GM23338 (cell line): ENCODE measurements around the gene C1orf50. TPM values are rescaled to one million over a fixed set of nuclear protein-coding genes. Genes with fewer than 3 reads are reported as not detected.

Source experiments
- ATAC-seq: fragments of 200-7000 bp; cut with Tn5 transposase; 3 replicates; pipeline ENCODE4 v1.9.1; 2020
- DNase-seq: peaks from one replicate; pipeline ENCODE4 v3.0.0-alpha.2; 2015; ENCODE audit warnings: low spot score
- H2AFZ ChIP-seq: fragments of 200-600 bp; sonication (generic); 2 replicates; pipeline ENCODE4 v1.8.0; 2016; ENCODE audit warnings: antibody characterized with exemption, mild to moderate bottlenecking, moderate library complexity
- H3F3A ChIP-seq: fragments of 200-600 bp; sonication (generic); replicated peaks from 2 replicates; pipeline ENCODE4 v1.8.0; 2017; ENCODE audit warnings: antibody characterized with exemption, mixed run types, low read depth
- H3K27ac ChIP-seq: fragments of 200-600 bp; sonication (generic); 2 replicates; pipeline ENCODE4 v1.6.1; 2016; ENCODE audit warnings: low read depth
- H3K27me3 ChIP-seq: fragments of 200-600 bp; sonication (generic); 2 replicates; pipeline ENCODE4 v1.8.0; 2016; ENCODE audit warnings: mild to moderate bottlenecking, mixed run types, moderate library complexity; ENCODE audit not compliant: insufficient read depth
- H3K36me3 ChIP-seq: fragments of 200-600 bp; sonication (generic); 2 replicates; pipeline ENCODE4 v1.8.0; 2016; ENCODE audit warnings: mild to moderate bottlenecking; ENCODE audit not compliant: insufficient read depth
- H3K4me1 ChIP-seq: fragments of 200-600 bp; sonication (generic); 2 replicates; pipeline ENCODE4 v1.8.0; 2016; ENCODE audit warnings: mild to moderate bottlenecking, moderate library complexity; ENCODE audit not compliant: insufficient read depth
- H3K4me2 ChIP-seq: fragments of 200-600 bp; sonication (generic); 2 replicates; pipeline ENCODE4 v1.7.1; 2017; ENCODE audit warnings: mixed run types
- H3K4me3 ChIP-seq: fragments of 200-600 bp; sonication (generic); 2 replicates; pipeline ENCODE4 v1.6.1; 2016; ENCODE audit warnings: mixed run types
- H3K79me2 ChIP-seq: fragments of 200-600 bp; sonication (generic); replicated peaks from 2 replicates; pipeline ENCODE4 v1.8.0; 2017; ENCODE audit warnings: mild to moderate bottlenecking; ENCODE audit not compliant: insufficient read depth
- H3K9me2 ChIP-seq: fragments of 200-600 bp; sonication (generic); 2 replicates; pipeline ENCODE4 v1.8.0; 2017; ENCODE audit not compliant: insufficient read depth
- H4K20me1 ChIP-seq: fragments of 200-600 bp; sonication (generic); replicated peaks from 2 replicates; pipeline ENCODE4 v1.8.0; 2017; ENCODE audit warnings: mild to moderate bottlenecking; ENCODE audit not compliant: insufficient read depth
- H3K27ac Mint-ChIP-seq: 2 replicates; pipeline ENCODE4 v1.8.0; 2020; ENCODE audit warnings: inconsistent platforms, mild to moderate bottlenecking, moderate library complexity, mixed read lengths
- H3K27me3 Mint-ChIP-seq: 3 replicates; pipeline ENCODE4 v1.8.0; 2022; ENCODE audit warnings: low read depth, mild to moderate bottlenecking, moderate library complexity, mixed read lengths, inconsistent platforms; ENCODE audit not compliant: insufficient read depth, poor library complexity
- H3K36me3 Mint-ChIP-seq: 3 replicates; pipeline ENCODE4 v1.8.0; 2021; ENCODE audit warnings: low read depth, mild to moderate bottlenecking, inconsistent platforms, moderate library complexity, mixed read lengths
- H3K4me1 Mint-ChIP-seq: 3 replicates; pipeline ENCODE4 v1.8.0; 2020; ENCODE audit warnings: mild to moderate bottlenecking, inconsistent platforms, mixed read lengths
- H3K4me3 Mint-ChIP-seq: 3 replicates; pipeline ENCODE4 v1.8.0; 2021; ENCODE audit warnings: moderate library complexity, mild to moderate bottlenecking, inconsistent platforms, mixed read lengths
- H3K9me3 Mint-ChIP-seq: 3 replicates; pipeline ENCODE4 v1.8.0; 2020; ENCODE audit warnings: moderate library complexity, mild to moderate bottlenecking, inconsistent platforms, mixed read lengths
- CREB1 ChIP-seq: fragments of 250-450 bp; sonication (Bioruptor Pico); IDR thresholded peaks from 2 replicates; pipeline ENCODE4 v1.5.0; 2020; ENCODE audit warnings: low read depth, mild to moderate bottlenecking, moderate library complexity
- CTCF ChIP-seq, 2 experiments: fragments of 200-600 bp in 1 of 2; sonication (generic) in 1 of 2; conservative IDR thresholded peaks; 2 replicates each; pipeline versions ENCODE4 v1.5.1 to v1.6.1; 2016 to 2017; ENCODE audit warnings: antibody characterized with exemption in 2 of 2, low read depth in 2 of 2, mild to moderate bottlenecking in 2 of 2, moderate library complexity in 1 of 2
- ETS1 ChIP-seq: IDR thresholded peaks from 2 replicates; pipeline ENCODE4 v1.6.1; 2016; ENCODE audit warnings: antibody characterized with exemption
- EZH2 ChIP-seq: fragments of 200-600 bp; sonication (generic); IDR thresholded peaks from one replicate; pipeline ENCODE4 v1.8.0; 2017; ENCODE audit warnings: antibody characterized with exemption, mild to moderate bottlenecking, low read depth; ENCODE audit not compliant: unreplicated experiment
- EZH2phosphoT487 ChIP-seq: fragments of 200-600 bp; sonication (generic); IDR thresholded peaks from one replicate; pipeline ENCODE4 v1.8.1; 2018; ENCODE audit warnings: antibody characterized with exemption; ENCODE audit not compliant: unreplicated experiment
- JUNB ChIP-seq: IDR thresholded peaks from one replicate; pipeline ENCODE4 v1.6.1; 2016; ENCODE audit warnings: antibody characterized with exemption; ENCODE audit not compliant: unreplicated experiment
- NANOG ChIP-seq: IDR thresholded peaks from 2 replicates; pipeline ENCODE4 v1.6.1; 2016; ENCODE audit warnings: antibody characterized with exemption, borderline replicate concordance
- POLR2AphosphoS5 ChIP-seq: IDR thresholded peaks from 2 replicates; pipeline ENCODE4 v1.6.1; 2016; ENCODE audit warnings: antibody characterized with exemption, low read depth
- REST ChIP-seq: IDR thresholded peaks from one replicate; pipeline ENCODE4 v1.6.1; 2018; ENCODE audit warnings: antibody characterized with exemption; ENCODE audit not compliant: unreplicated experiment
- STAT1 ChIP-seq: IDR thresholded peaks from one replicate; pipeline ENCODE4 v1.6.1; 2016; ENCODE audit warnings: antibody characterized with exemption; ENCODE audit not compliant: unreplicated experiment
- ZNF114 ChIP-seq: fragments of 250-450 bp; sonication (Bioruptor Pico); IDR thresholded peaks from 2 replicates; pipeline ENCODE4 v1.5.0; 2020; ENCODE audit warnings: mild to moderate bottlenecking, moderate library complexity
- ZNF331 ChIP-seq: fragments of 250-450 bp; sonication (Bioruptor Pico); IDR thresholded peaks from 2 replicates; pipeline ENCODE4 v1.5.0; 2020; ENCODE audit warnings: low read depth, mild to moderate bottlenecking, moderate library complexity
- ZNF462 ChIP-seq: fragments of 250-450 bp; sonication (Bioruptor Pico); IDR thresholded peaks from 2 replicates; pipeline ENCODE4 v1.5.0; 2020; ENCODE audit warnings: mild to moderate bottlenecking, moderate library complexity
- polyA plus RNA-seq: library from polyadenylated mRNA; unstranded; fragments of >200 nt; fragmentation: Nextera tagmentation; extraction: Ambion mirVana; gene quantifications from 2 replicates; pipeline ENCODE4 v1.2.1, GENCODE V29; 2016
- total RNA-seq: library from RNA; depleted of rRNA; stranded (reverse); fragments of >200 nt; shearing (Covaris generic); gene quantifications from 2 replicates; pipeline ENCODE4 v1.2.3, GENCODE V29; 2014

Gene C1orf50
- total and polyA plus RNA-seq, 2 experiments from 2014 or later, result 4.4 to 4.7 TPM

- no peaks in the 10 kb centered on the region for H3K9me2 ChIP-seq
- Mint-ChIP-seq H3K27me3 (peaks cover 7% of the 10 kb centered on the region), H3K9me3 (no peaks in the 10 kb centered on the region), H3K36me3 (peaks cover 2% of the 10 kb centered on the region; the same call in 1 of the 3 replicates), H3K4me3 (no peak overlapping the region), H3K27ac (no peak overlapping the region), H3K4me1 (peaks cover 24% of the 10 kb centered on the region)
- H3F3A ChIP-seq, result no peaks in the 10 kb centered on the region
- no peaks in the 10 kb centered on the region for H3K36me3 ChIP-seq
- H3K27me3 ChIP-seq, result no peaks in the 10 kb centered on the region
- TF ChIP-seq EZH2phosphoT487 (no peak), NANOG (no peak), ZNF331 (CRISPR knock-in tag) (no peak), STAT1 (no peak), ETS1 (no peak), CTCF (conservative IDR thresholded peaks at IDR 0.05; ENCODE audit: low read depth in 2 of 2) (no peak), CREB1 (CRISPR knock-in tag) (no peak), POLR2AphosphoS5 (no peak), ZNF114 (no peak), ZNF462 (no peak), JUNB (no peak), REST (no peak), EZH2 (no peak)
- no peak overlapping the region for H3K4me3 ChIP-seq
- no peak overlapping the region for H3K4me2 ChIP-seq
- no peak overlapping the region for H2AFZ ChIP-seq
- ATAC-seq, result no peak
- H3K4me1 ChIP-seq, result peaks cover 7% of the 10 kb centered on the region
- DNase-seq, result no peak
- H4K20me1 ChIP-seq, result no peaks in the 10 kb centered on the region
- no peak overlapping the region for H3K27ac ChIP-seq
- H3K79me2 ChIP-seq, result no peaks in the 10 kb centered on the region
Measured at GRCh38 chr1:42735477-42736105, 31.5 kb upstream of the C1orf50 start.
